Hepatocyte (in vitro differentiated cells): ENCODE measurements around the gene PEX6. TPM values are rescaled to one million over a fixed set of nuclear protein-coding genes. Genes with fewer than 3 reads are reported as not detected.

ENCODE experiments used
- DNase-seq: peaks from one replicate; pipeline ENCODE4 v3.0.0-alpha.2; 2016; ENCODE audit warnings: low spot score
- H2AFZ ChIP-seq: fragments of 200-600 bp; sonication (generic); 2 replicates; pipeline ENCODE4 v1.6.0; 2016; ENCODE audit warnings: antibody characterized with exemption, mild to moderate bottlenecking
- H3K27ac ChIP-seq: fragments of 200-600 bp; sonication (generic); 2 replicates; pipeline ENCODE4 v1.5.1; 2016; ENCODE audit warnings: mild to moderate bottlenecking
- H3K27me3 ChIP-seq: fragments of 200-600 bp; sonication (generic); 2 replicates; pipeline ENCODE4 v1.6.1; 2016
- H3K36me3 ChIP-seq: fragments of 200-600 bp; sonication (generic); replicated peaks from 2 replicates; pipeline ENCODE4 v1.5.1; 2016; ENCODE audit warnings: low read depth; ENCODE audit not compliant: insufficient read depth
- H3K4me1 ChIP-seq: fragments of 200-600 bp; sonication (generic); 2 replicates; pipeline ENCODE4 v1.5.1; 2016; ENCODE audit warnings: mild to moderate bottlenecking, moderate library complexity; ENCODE audit not compliant: insufficient read depth
- H3K4me2 ChIP-seq: fragments of 200-600 bp; sonication (generic); 2 replicates; pipeline ENCODE4 v1.6.0; 2016
- H3K4me3 ChIP-seq: fragments of 200-600 bp; sonication (generic); 2 replicates; pipeline ENCODE4 v1.5.1; 2016; ENCODE audit warnings: mild to moderate bottlenecking
- H3K79me2 ChIP-seq: fragments of 200-600 bp; sonication (generic); 2 replicates; pipeline ENCODE4 v1.6.0; 2017; ENCODE audit warnings: mild to moderate bottlenecking
- H3K9me2 ChIP-seq: fragments of 200-600 bp; sonication (generic); replicated peaks from 2 replicates; pipeline ENCODE4 v1.6.0; 2017; ENCODE audit warnings: mild to moderate bottlenecking; ENCODE audit not compliant: insufficient read depth
- H3K9me3 ChIP-seq: fragments of 200-600 bp; sonication (generic); 2 replicates; pipeline ENCODE4 v1.5.1; 2016; ENCODE audit warnings: low read depth, mild to moderate bottlenecking
- H4K20me1 ChIP-seq: fragments of 200-600 bp; sonication (generic); 2 replicates; pipeline ENCODE4 v1.6.0; 2016; ENCODE audit warnings: mild to moderate bottlenecking; ENCODE audit not compliant: insufficient read depth, poor library complexity, severe bottlenecking
- EZH2 ChIP-seq: fragments of 200-600 bp; sonication (generic); IDR thresholded peaks from 2 replicates; pipeline ENCODE4 v1.6.1; 2016; ENCODE audit warnings: antibody characterized with exemption, mild to moderate bottlenecking, borderline replicate concordance
- EZH2phosphoT487 ChIP-seq: fragments of 200-600 bp; sonication (generic); IDR thresholded peaks from one replicate; pipeline ENCODE4 v1.6.1; 2018; ENCODE audit warnings: antibody characterized with exemption, mild to moderate bottlenecking, low read depth, moderate library complexity; ENCODE audit not compliant: unreplicated experiment, severe bottlenecking
- WGBS: methylation state at CpG from one replicate; pipeline ENCODE4 v1.1.6; 2016; ENCODE audit warnings: low lambda C conversion rate; ENCODE audit errors: missing lambda C conversion rate; 5-methylcytosine and 5-hydroxymethylcytosine counted together
- polyA plus RNA-seq: library from polyadenylated mRNA; unstranded; fragments of >200 nt; fragmentation: Nextera tagmentation; extraction: Ambion mirVana; gene quantifications from 2 replicates; pipeline ENCODE4 v1.2.1, GENCODE V29; 2016
- total RNA-seq: library from RNA; depleted of rRNA; stranded (reverse); fragments of >200 nt; gene quantifications from 2 replicates; pipeline ENCODE4 v1.2.3, GENCODE V29; 2014
- TF ChIP-seq, protein P1 (sequence below): fragments of 200-600 bp; sonication (generic); IDR thresholded peaks from 2 replicates; pipeline ENCODE4 v1.5.1; 2016; ENCODE audit warnings: antibody characterized with exemption, mild to moderate bottlenecking; ENCODE audit not compliant: poor library complexity

Gene PEX6
- total and polyA plus RNA-seq, 2 experiments from 2014 or later: 39.4 to 46.1 TPM

DNA sequence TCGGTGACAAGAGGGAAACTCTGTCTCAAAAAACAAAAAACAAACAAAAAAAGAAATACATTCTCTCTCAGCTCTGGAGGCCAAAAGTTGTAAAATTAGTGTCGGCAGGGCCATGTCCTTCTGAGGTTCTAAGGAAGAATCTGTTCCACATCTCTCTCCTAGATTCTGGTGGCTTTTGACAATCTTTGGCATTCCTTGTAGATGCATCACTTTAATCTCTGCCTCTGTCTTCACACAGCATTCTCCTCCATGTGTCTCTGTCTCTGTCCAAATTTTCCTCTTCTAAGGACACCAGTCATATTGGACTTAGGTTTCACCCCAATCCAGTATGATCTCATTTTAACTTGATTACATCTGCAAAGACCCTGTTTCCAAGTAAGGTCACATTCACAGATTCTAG, 14.5 kb upstream of the PEX6 start:
- no peak overlapping the region for H3K27ac ChIP-seq
- H2AFZ ChIP-seq: no peak overlapping the region
- H3K36me3 ChIP-seq: no peaks in the 10 kb centered on the region
- H3K9me3 ChIP-seq: no peaks in the 10 kb centered on the region
- H3K4me3 ChIP-seq: no peak overlapping the region
- 97% methylated on average over 2 of the region's 2 CpGs for WGBS
- peaks cover 51% of the 10 kb centered on the region for H3K79me2 ChIP-seq
- H3K27me3 ChIP-seq: no peaks in the 10 kb centered on the region
- no peaks in the 10 kb centered on the region for H3K4me1 ChIP-seq
- H3K9me2 ChIP-seq: no peaks in the 10 kb centered on the region
- H3K4me2 ChIP-seq: no peak overlapping the region
- H4K20me1 ChIP-seq: no peaks in the 10 kb centered on the region
- TF ChIP-seq EZH2 (no peak), EZH2phosphoT487 (no peak)
- TF ChIP-seq, protein P1, sequence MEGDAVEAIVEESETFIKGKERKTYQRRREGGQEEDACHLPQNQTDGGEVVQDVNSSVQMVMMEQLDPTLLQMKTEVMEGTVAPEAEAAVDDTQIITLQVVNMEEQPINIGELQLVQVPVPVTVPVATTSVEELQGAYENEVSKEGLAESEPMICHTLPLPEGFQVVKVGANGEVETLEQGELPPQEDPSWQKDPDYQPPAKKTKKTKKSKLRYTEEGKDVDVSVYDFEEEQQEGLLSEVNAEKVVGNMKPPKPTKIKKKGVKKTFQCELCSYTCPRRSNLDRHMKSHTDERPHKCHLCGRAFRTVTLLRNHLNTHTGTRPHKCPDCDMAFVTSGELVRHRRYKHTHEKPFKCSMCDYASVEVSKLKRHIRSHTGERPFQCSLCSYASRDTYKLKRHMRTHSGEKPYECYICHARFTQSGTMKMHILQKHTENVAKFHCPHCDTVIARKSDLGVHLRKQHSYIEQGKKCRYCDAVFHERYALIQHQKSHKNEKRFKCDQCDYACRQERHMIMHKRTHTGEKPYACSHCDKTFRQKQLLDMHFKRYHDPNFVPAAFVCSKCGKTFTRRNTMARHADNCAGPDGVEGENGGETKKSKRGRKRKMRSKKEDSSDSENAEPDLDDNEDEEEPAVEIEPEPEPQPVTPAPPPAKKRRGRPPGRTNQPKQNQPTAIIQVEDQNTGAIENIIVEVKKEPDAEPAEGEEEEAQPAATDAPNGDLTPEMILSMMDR: no peak
- DNase-seq: no peak

DNA sequence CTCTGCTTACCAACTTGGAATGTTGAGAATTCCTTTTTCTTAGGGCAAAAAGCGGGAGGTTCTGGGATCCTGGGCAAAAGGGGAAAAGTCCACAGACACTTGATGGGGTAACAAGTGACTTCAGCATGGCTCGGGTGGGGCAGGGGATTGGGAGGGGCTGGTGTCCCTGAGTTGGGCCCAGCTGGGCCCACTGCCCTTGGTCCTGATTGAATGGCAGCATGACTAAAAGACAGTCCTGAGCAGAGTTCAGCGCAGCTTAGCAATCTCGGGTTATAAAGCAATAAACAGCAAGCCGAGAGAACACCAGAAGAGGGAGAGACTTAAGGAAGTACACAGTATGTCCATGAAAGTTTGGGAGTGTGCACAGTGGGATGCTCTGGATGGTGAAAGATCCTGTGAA, 10.9 kb upstream of the PEX6 start:
- DNase-seq: peak; percentile 63
- H2AFZ ChIP-seq: no peak overlapping the region
- no peaks in the 10 kb centered on the region for H3K36me3 ChIP-seq
- peaks cover 62% of the 10 kb centered on the region for H3K79me2 ChIP-seq
- peak overlapping the region; percentile 55 for H3K27ac ChIP-seq
- TF ChIP-seq, protein P1: no peak
- TF ChIP-seq EZH2phosphoT487 (no peak), EZH2 (no peak)
- H4K20me1 ChIP-seq: peaks cover 3% of the 10 kb centered on the region
- peaks cover 10% of the 10 kb centered on the region for H3K4me1 ChIP-seq
- no peaks in the 10 kb centered on the region for H3K27me3 ChIP-seq
- no peak overlapping the region for H3K4me3 ChIP-seq
- no peak overlapping the region for H3K4me2 ChIP-seq
- no peaks in the 10 kb centered on the region for H3K9me3 ChIP-seq
- 85% methylated on average over 5 of the region's 5 CpGs for WGBS
- H3K9me2 ChIP-seq: no peaks in the 10 kb centered on the region

DNA sequence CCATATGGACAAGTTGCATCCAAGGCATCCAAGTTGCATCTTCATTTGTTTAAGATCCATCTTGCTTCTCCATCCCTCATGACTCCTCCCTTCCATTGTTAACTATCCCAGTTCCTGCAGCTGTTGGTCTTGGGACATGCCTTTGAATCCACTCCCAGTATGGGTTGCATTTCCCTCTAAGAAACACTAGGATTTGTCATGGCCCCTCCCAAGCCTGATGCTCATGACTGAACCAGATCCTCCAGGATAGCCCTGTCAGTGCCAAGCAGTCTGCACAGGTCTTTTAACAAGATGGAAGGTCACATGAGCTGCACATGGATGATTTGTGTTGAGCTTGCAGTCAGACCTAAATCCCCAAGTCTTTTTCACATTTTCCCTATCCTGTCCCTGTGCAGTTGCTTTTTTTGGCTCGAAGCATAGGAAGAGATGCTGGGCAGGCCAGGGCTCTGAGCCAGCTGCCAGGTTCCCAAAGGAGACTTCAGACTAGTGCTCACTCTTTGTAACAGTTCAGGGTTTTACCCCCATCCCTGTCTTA, 9.6 kb upstream of the PEX6 start:
- Histone ChIP-seq H3K4me2 (no peak overlapping the region), H3K36me3 (no peaks in the 10 kb centered on the region), H3K79me2 (peaks cover 52% of the 10 kb centered on the region), H2AFZ (no peak overlapping the region), H3K4me1 (peaks cover 12% of the 10 kb centered on the region), H3K27me3 (no peaks in the 10 kb centered on the region), H4K20me1 (peaks cover 3% of the 10 kb centered on the region), H3K4me3 (no peak overlapping the region), H3K9me3 (no peaks in the 10 kb centered on the region), H3K9me2 (no peaks in the 10 kb centered on the region), H3K27ac (no peak overlapping the region)
- DNase-seq: no peak
- TF ChIP-seq EZH2phosphoT487: no peak
- TF ChIP-seq, protein P1: no peak
- WGBS: 85% methylated on average over 1 of the region's 1 CpG
